GM23338 (cell line): Measurements from ENCODE around the gene USF2. TPM values are rescaled to one million over a fixed set of nuclear protein-coding genes. Genes with fewer than 3 reads are reported as not detected.

Experiments used
- ATAC-seq: fragments of 200-7000 bp; cut with Tn5 transposase; 3 replicates; pipeline ENCODE4 v1.9.1; 2020
- DNase-seq: peaks from one replicate; pipeline ENCODE4 v3.0.0-alpha.2; 2015; ENCODE audit warnings: low spot score
- H2AFZ ChIP-seq: fragments of 200-600 bp; sonication (generic); 2 replicates; pipeline ENCODE4 v1.8.0; 2016; ENCODE audit warnings: antibody characterized with exemption, mild to moderate bottlenecking, moderate library complexity
- H3F3A ChIP-seq: fragments of 200-600 bp; sonication (generic); replicated peaks from 2 replicates; pipeline ENCODE4 v1.8.0; 2017; ENCODE audit warnings: antibody characterized with exemption, mixed run types, low read depth
- H3K27ac ChIP-seq: fragments of 200-600 bp; sonication (generic); 2 replicates; pipeline ENCODE4 v1.6.1; 2016; ENCODE audit warnings: low read depth
- H3K27me3 ChIP-seq: fragments of 200-600 bp; sonication (generic); 2 replicates; pipeline ENCODE4 v1.8.0; 2016; ENCODE audit warnings: mild to moderate bottlenecking, mixed run types, moderate library complexity; ENCODE audit not compliant: insufficient read depth
- H3K36me3 ChIP-seq: fragments of 200-600 bp; sonication (generic); 2 replicates; pipeline ENCODE4 v1.8.0; 2016; ENCODE audit warnings: mild to moderate bottlenecking; ENCODE audit not compliant: insufficient read depth
- H3K4me1 ChIP-seq: fragments of 200-600 bp; sonication (generic); 2 replicates; pipeline ENCODE4 v1.8.0; 2016; ENCODE audit warnings: mild to moderate bottlenecking, moderate library complexity; ENCODE audit not compliant: insufficient read depth
- H3K4me2 ChIP-seq: fragments of 200-600 bp; sonication (generic); 2 replicates; pipeline ENCODE4 v1.7.1; 2017; ENCODE audit warnings: mixed run types
- H3K4me3 ChIP-seq: fragments of 200-600 bp; sonication (generic); 2 replicates; pipeline ENCODE4 v1.6.1; 2016; ENCODE audit warnings: mixed run types
- H3K79me2 ChIP-seq: fragments of 200-600 bp; sonication (generic); replicated peaks from 2 replicates; pipeline ENCODE4 v1.8.0; 2017; ENCODE audit warnings: mild to moderate bottlenecking; ENCODE audit not compliant: insufficient read depth
- H3K9me2 ChIP-seq: fragments of 200-600 bp; sonication (generic); 2 replicates; pipeline ENCODE4 v1.8.0; 2017; ENCODE audit not compliant: insufficient read depth
- H4K20me1 ChIP-seq: fragments of 200-600 bp; sonication (generic); replicated peaks from 2 replicates; pipeline ENCODE4 v1.8.0; 2017; ENCODE audit warnings: mild to moderate bottlenecking; ENCODE audit not compliant: insufficient read depth
- H3K27ac Mint-ChIP-seq: 2 replicates; pipeline ENCODE4 v1.8.0; 2020; ENCODE audit warnings: inconsistent platforms, mild to moderate bottlenecking, moderate library complexity, mixed read lengths
- H3K27me3 Mint-ChIP-seq: 3 replicates; pipeline ENCODE4 v1.8.0; 2022; ENCODE audit warnings: low read depth, mild to moderate bottlenecking, moderate library complexity, mixed read lengths, inconsistent platforms; ENCODE audit not compliant: insufficient read depth, poor library complexity
- H3K36me3 Mint-ChIP-seq: 3 replicates; pipeline ENCODE4 v1.8.0; 2021; ENCODE audit warnings: low read depth, mild to moderate bottlenecking, inconsistent platforms, moderate library complexity, mixed read lengths
- H3K4me1 Mint-ChIP-seq: 3 replicates; pipeline ENCODE4 v1.8.0; 2020; ENCODE audit warnings: mild to moderate bottlenecking, inconsistent platforms, mixed read lengths
- H3K4me3 Mint-ChIP-seq: 3 replicates; pipeline ENCODE4 v1.8.0; 2021; ENCODE audit warnings: moderate library complexity, mild to moderate bottlenecking, inconsistent platforms, mixed read lengths
- H3K9me3 Mint-ChIP-seq: 3 replicates; pipeline ENCODE4 v1.8.0; 2020; ENCODE audit warnings: moderate library complexity, mild to moderate bottlenecking, inconsistent platforms, mixed read lengths
- CREB1 ChIP-seq: fragments of 250-450 bp; sonication (Bioruptor Pico); IDR thresholded peaks from 2 replicates; pipeline ENCODE4 v1.5.0; 2020; ENCODE audit warnings: low read depth, mild to moderate bottlenecking, moderate library complexity
- EZH2 ChIP-seq: fragments of 200-600 bp; sonication (generic); IDR thresholded peaks from one replicate; pipeline ENCODE4 v1.8.0; 2017; ENCODE audit warnings: antibody characterized with exemption, mild to moderate bottlenecking, low read depth; ENCODE audit not compliant: unreplicated experiment
- EZH2phosphoT487 ChIP-seq: fragments of 200-600 bp; sonication (generic); IDR thresholded peaks from one replicate; pipeline ENCODE4 v1.8.1; 2018; ENCODE audit warnings: antibody characterized with exemption; ENCODE audit not compliant: unreplicated experiment
- JUNB ChIP-seq: IDR thresholded peaks from one replicate; pipeline ENCODE4 v1.6.1; 2016; ENCODE audit warnings: antibody characterized with exemption; ENCODE audit not compliant: unreplicated experiment
- NANOG ChIP-seq: IDR thresholded peaks from 2 replicates; pipeline ENCODE4 v1.6.1; 2016; ENCODE audit warnings: antibody characterized with exemption, borderline replicate concordance
- POLR2AphosphoS5 ChIP-seq: IDR thresholded peaks from 2 replicates; pipeline ENCODE4 v1.6.1; 2016; ENCODE audit warnings: antibody characterized with exemption, low read depth
- STAT1 ChIP-seq: IDR thresholded peaks from one replicate; pipeline ENCODE4 v1.6.1; 2016; ENCODE audit warnings: antibody characterized with exemption; ENCODE audit not compliant: unreplicated experiment
- ZNF114 ChIP-seq: fragments of 250-450 bp; sonication (Bioruptor Pico); IDR thresholded peaks from 2 replicates; pipeline ENCODE4 v1.5.0; 2020; ENCODE audit warnings: mild to moderate bottlenecking, moderate library complexity
- ZNF331 ChIP-seq: fragments of 250-450 bp; sonication (Bioruptor Pico); IDR thresholded peaks from 2 replicates; pipeline ENCODE4 v1.5.0; 2020; ENCODE audit warnings: low read depth, mild to moderate bottlenecking, moderate library complexity
- polyA plus RNA-seq: library from polyadenylated mRNA; unstranded; fragments of >200 nt; fragmentation: Nextera tagmentation; extraction: Ambion mirVana; gene quantifications from 2 replicates; pipeline ENCODE4 v1.2.1, GENCODE V29; 2016
- total RNA-seq: library from RNA; depleted of rRNA; stranded (reverse); fragments of >200 nt; shearing (Covaris generic); gene quantifications from 2 replicates; pipeline ENCODE4 v1.2.3, GENCODE V29; 2014
- TF ChIP-seq, protein P1 (sequence below): fragments of 250-450 bp; sonication (Bioruptor Pico); IDR thresholded peaks from 2 replicates; pipeline ENCODE4 v1.5.0; 2020; ENCODE audit warnings: mild to moderate bottlenecking, moderate library complexity
- TF ChIP-seq, protein P2 (sequence below): IDR thresholded peaks from one replicate; pipeline ENCODE4 v1.6.1; 2018; ENCODE audit warnings: antibody characterized with exemption; ENCODE audit not compliant: unreplicated experiment

USF2 gene
- total and polyA plus RNA-seq, 2 experiments from 2014 or later, result 28.9 to 60.5 TPM

DNA sequence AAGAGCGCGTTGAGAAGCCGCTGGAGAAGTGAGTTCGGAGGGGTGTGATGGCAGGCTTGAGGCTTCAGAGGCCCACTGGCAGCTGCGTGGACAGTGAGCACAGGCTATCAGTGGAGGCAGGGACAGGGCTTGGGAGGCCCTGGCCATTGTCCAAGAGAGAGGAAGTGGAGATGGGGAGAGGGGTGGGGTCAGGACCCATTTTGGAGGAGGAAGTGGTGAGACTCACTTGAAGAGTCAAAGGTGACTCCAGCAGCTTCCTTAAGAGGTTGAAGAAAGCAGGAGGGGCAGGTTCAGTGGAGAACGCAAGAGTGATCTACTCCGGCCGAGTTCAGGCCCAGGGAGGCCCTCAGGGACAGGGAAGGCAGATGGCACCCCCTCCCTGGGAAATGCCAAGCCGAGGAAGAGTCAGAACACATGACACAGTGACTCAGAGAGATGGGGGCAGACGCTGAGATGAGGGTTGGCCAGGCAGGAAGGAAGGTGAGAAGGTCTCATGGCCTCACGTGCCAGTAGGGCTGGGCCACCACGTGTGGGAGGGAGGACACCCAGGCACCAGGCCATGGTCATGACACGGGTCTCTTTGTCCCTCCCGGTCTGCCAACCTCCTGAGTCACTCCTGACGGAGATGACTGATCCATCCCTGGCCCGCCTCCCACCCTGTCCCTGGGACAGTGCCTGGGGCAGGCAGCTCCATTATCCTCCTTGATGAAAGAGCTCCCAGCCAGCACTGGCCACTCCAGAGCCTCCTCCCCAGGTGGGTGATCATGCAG lies 50.1 kb downstream of the USF2 start:
- Mint-ChIP-seq H3K27me3 (peaks cover 6% of the 10 kb centered on the region), H3K4me1 (peaks cover 2% of the 10 kb centered on the region; the same call in 1 of the 3 replicates), H3K36me3 (no peaks in the 10 kb centered on the region), H3K27ac (no peak overlapping the region), H3K9me3 (peaks cover 9% of the 10 kb centered on the region; the same call in 2 of the 3 replicates), H3K4me3 (no peak overlapping the region)
- no peak overlapping the region for H3K4me3 ChIP-seq
- ATAC-seq (no peak), DNase-seq (no peak)
- H3K79me2 ChIP-seq, result no peaks in the 10 kb centered on the region
- H3K27ac ChIP-seq, result no peak overlapping the region
- no peaks in the 10 kb centered on the region for H3F3A ChIP-seq
- no peaks in the 10 kb centered on the region for H3K27me3 ChIP-seq
- H3K4me2 ChIP-seq, result no peak overlapping the region
- no peaks in the 10 kb centered on the region for H3K4me1 ChIP-seq
- no peaks in the 10 kb centered on the region for H4K20me1 ChIP-seq
- H3K9me2 ChIP-seq, result no peaks in the 10 kb centered on the region
- no peak for TF ChIP-seq CREB1 (CRISPR knock-in tag)
- TF ChIP-seq, protein P1, sequence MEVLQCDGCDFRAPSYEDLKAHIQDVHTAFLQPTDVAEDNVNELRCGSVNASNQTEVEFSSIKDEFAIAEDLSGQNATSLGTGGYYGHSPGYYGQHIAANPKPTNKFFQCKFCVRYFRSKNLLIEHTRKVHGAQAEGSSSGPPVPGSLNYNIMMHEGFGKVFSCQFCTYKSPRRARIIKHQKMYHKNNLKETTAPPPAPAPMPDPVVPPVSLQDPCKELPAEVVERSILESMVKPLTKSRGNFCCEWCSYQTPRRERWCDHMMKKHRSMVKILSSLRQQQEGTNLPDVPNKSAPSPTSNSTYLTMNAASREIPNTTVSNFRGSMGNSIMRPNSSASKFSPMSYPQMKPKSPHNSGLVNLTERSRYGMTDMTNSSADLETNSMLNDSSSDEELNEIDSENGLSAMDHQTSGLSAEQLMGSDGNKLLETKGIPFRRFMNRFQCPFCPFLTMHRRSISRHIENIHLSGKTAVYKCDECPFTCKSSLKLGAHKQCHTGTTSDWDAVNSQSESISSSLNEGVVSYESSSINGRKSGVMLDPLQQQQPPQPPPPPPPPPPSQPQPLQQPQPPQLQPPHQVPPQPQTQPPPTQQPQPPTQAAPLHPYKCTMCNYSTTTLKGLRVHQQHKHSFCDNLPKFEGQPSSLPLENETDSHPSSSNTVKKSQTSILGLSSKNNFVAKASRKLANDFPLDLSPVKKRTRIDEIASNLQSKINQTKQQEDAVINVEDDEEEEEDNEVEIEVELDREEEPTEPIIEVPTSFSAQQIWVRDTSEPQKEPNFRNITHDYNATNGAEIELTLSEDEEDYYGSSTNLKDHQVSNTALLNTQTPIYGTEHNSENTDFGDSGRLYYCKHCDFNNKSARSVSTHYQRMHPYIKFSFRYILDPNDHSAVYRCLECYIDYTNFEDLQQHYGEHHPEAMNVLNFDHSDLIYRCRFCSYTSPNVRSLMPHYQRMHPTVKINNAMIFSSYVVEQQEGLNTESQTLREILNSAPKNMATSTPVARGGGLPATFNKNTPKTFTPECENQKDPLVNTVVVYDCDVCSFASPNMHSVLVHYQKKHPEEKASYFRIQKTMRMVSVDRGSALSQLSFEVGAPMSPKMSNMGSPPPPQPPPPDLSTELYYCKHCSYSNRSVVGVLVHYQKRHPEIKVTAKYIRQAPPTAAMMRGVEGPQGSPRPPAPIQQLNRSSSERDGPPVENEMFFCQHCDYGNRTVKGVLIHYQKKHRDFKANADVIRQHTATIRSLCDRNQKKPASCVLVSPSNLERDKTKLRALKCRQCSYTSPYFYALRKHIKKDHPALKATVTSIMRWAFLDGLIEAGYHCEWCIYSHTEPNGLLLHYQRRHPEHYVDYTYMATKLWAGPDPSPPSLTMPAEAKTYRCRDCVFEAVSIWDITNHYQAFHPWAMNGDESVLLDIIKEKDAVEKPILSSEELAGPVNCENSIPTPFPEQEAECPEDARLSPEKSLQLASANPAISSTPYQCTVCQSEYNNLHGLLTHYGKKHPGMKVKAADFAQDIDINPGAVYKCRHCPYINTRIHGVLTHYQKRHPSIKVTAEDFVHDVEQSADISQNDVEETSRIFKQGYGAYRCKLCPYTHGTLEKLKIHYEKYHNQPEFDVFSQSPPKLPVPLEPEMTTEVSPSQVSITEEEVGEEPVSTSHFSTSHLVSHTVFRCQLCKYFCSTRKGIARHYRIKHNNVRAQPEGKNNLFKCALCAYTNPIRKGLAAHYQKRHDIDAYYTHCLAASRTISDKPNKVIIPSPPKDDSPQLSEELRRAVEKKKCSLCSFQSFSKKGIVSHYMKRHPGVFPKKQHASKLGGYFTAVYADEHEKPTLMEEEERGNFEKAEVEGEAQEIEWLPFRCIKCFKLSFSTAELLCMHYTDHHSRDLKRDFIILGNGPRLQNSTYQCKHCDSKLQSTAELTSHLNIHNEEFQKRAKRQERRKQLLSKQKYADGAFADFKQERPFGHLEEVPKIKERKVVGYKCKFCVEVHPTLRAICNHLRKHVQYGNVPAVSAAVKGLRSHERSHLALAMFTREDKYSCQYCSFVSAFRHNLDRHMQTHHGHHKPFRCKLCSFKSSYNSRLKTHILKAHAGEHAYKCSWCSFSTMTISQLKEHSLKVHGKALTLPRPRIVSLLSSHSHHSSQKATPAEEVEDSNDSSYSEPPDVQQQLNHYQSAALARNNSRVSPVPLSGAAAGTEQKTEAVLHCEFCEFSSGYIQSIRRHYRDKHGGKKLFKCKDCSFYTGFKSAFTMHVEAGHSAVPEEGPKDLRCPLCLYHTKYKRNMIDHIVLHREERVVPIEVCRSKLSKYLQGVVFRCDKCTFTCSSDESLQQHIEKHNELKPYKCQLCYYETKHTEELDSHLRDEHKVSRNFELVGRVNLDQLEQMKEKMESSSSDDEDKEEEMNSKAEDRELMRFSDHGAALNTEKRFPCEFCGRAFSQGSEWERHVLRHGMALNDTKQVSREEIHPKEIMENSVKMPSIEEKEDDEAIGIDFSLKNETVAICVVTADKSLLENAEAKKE (CRISPR knock-in tag), result no peak
- TF ChIP-seq, protein P2, sequence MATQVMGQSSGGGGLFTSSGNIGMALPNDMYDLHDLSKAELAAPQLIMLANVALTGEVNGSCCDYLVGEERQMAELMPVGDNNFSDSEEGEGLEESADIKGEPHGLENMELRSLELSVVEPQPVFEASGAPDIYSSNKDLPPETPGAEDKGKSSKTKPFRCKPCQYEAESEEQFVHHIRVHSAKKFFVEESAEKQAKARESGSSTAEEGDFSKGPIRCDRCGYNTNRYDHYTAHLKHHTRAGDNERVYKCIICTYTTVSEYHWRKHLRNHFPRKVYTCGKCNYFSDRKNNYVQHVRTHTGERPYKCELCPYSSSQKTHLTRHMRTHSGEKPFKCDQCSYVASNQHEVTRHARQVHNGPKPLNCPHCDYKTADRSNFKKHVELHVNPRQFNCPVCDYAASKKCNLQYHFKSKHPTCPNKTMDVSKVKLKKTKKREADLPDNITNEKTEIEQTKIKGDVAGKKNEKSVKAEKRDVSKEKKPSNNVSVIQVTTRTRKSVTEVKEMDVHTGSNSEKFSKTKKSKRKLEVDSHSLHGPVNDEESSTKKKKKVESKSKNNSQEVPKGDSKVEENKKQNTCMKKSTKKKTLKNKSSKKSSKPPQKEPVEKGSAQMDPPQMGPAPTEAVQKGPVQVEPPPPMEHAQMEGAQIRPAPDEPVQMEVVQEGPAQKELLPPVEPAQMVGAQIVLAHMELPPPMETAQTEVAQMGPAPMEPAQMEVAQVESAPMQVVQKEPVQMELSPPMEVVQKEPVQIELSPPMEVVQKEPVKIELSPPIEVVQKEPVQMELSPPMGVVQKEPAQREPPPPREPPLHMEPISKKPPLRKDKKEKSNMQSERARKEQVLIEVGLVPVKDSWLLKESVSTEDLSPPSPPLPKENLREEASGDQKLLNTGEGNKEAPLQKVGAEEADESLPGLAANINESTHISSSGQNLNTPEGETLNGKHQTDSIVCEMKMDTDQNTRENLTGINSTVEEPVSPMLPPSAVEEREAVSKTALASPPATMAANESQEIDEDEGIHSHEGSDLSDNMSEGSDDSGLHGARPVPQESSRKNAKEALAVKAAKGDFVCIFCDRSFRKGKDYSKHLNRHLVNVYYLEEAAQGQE, result no peak
- no peak for TF ChIP-seq EZH2
- TF ChIP-seq JUNB, result no peak
- no peak for TF ChIP-seq NANOG
- TF ChIP-seq ZNF114 (CRISPR knock-in tag), result no peak
- no peak for TF ChIP-seq STAT1
- TF ChIP-seq EZH2phosphoT487, result no peak
- no peak for TF ChIP-seq POLR2AphosphoS5
- TF ChIP-seq ZNF331 (CRISPR knock-in tag), result no peak
- no peaks in the 10 kb centered on the region for H3K36me3 ChIP-seq
- no peak overlapping the region for H2AFZ ChIP-seq
